HG02571 (cell line): ENCODE data around the gene GPS1.

Experiments used
- ATAC-seq: cut with Tn5 transposase; IDR thresholded peaks from one replicate; pipeline ENCODE4 v1.9.1; 2021; ENCODE audit warnings: mild to moderate bottlenecking, moderate library complexity; ENCODE audit not compliant: unreplicated experiment

GPS1 gene

DNA sequence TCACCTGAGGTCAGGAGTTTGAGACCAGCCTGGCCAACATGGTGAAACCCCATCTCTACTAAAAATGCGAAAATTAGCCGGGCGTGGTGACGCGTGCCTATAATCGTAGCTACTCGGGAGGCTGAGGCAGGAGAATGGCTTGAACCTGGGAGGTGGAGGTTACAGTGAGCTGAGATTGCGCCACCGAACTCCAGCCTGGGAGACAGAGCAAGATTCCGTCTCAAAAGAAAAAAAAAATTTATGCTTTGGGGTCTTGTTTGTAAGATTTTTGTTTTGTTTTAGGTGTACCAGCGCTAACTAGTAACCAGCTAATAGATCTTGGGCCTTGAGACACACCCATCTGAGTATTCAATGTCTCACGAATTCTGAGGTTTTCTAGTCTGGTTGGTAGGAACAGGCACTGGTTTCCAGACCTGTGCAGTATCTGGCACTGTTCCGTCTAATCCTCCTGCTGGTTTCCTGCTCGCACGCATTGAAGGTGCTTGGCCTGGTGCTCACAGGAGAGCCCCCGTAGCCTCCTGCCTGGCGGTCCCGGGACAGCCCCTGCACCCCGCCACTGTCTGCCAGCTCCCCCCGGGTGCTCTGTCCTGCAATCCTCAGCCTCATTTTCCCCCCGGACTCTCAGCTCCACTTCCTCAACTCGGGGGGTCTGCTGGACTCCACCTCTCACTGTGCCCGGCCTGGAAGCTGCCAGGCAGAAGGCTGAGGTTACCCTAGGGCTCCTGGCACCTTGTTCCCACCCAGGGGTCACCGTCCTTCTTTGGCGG, 24.5 kb downstream of the GPS1 start:
- no peak for ATAC-seq

GRCh38 chr17:82076785-82077591, 25.3 kb downstream of the GPS1 start:
- no peak for ATAC-seq

DNA sequence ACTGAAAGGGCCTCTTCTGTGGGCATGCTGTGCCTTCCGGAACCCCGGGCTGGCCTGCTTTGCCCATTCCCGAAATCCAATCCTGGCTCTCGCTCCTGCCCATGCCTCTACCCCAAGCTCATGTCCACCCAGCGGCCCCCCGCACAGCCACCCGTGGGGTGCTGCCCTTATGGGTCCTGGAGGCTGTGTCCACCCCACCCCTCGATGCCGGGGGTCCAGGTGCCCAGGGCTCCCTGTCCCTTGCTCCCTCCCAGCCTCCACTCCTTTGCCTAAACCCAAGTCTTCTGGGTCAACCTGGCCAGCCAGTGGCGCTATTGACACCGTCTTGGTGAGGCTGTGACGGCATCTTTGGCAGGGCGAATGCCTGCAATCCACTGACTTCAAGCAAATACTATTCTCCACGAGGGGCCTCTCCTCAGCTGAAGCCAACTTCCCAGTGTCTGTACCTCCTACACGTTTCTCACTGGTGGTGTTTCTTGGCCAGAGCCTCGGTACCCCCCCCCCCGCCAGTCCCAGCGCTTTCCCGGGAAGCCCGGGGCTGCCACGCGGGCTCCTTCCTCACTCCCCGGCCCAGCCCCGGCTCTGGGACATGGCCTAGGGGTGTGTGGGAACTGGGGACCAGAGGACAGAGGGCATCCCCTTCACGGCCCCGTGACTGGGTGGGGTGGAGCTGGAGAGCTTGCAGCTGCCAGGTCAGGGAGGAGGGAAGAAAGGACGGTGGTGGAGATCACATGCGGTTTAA, 26.1 kb downstream of the GPS1 start:
- no peak for ATAC-seq

DNA sequence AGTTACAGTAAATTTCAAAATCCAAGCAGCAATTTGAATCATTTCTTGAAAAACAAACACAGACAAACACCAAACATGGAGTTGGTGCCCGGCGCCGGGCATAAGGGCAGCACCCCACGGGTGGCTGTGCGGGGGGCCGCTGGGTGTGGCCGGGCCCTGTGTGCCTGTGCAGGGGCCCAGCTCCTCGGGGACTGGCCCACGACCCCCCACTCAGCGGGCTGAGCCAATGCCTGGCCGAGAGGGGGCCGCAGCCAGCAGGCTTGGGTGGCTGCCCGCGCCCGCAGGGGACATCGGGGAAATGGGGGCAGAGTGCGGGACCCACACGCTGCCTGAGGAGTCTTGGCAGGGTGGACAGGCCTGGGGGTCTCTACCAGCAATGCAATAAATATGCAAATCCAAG, 26.7 kb downstream of the GPS1 start:
- ATAC-seq, result no peak

DNA sequence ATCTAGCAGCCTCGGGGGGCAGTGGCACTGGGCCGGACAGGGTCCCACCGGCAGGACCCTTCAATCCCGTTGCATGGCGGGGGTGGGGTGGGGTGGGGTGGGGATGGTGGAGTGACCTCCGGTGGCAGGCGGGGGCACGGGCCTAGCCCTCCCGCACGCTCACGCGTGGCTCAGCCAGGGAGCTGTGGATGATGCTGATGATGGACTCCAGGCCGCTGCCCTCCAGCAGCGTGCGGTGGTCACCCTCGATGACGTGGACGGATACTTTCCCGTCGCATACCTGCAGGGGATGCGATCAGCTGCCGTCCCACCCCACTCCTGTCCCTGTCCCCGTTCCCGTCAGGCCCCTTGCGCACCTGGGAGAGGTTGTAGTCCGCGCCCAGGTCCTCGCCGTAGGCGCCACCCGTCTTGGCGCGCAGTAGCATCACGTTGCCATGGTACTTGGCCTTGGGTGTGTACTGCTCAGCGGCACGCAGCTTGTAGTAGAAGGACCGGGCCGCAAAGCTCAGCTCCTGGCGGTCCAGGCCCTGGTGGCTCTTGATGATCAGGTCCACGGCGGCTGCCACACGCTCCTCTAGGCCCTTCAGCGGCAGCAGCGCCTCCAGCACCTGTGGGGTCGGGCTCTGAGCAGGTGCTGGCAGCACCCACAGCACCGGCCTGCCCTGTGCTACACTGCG, 27.4 kb downstream of the GPS1 start:
- no peak for ATAC-seq

GRCh38 chr17:82080048-82080788, 28.5 kb downstream of the GPS1 start:
- ATAC-seq, result no peak

DNA sequence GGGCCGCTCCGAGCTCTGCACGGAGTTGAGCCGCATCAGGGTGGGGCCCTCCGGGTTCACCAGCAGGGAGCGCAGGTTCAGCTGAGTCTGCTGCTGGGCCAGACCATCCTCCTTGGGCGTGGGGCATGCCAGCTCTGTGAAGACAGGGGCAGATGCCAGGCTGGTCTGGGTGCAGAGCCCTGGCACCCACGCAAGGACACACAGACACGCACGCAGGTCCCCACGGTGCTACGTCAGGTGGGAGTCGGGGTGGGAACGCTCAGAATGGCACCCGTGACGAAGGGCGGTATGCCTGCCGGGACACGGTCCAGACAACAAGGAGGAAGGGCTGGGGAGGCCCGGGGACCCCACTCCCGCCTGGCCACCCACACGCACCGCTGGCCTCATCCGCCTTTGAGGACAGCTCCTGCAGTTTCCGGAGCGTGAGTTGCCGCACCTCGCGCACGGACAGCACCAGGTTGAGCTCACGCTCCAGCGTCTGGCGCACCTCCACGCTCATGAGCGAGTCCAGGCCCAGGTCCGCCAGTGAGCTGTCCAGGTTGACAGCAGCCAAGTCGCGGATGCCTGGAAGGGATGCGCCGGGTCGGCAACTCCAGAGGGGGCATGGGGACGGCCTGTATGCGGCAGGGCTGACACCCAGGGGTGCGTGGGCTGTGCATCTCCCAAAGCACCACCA, 29.2 kb downstream of the GPS1 start:
- no peak for ATAC-seq

DNA sequence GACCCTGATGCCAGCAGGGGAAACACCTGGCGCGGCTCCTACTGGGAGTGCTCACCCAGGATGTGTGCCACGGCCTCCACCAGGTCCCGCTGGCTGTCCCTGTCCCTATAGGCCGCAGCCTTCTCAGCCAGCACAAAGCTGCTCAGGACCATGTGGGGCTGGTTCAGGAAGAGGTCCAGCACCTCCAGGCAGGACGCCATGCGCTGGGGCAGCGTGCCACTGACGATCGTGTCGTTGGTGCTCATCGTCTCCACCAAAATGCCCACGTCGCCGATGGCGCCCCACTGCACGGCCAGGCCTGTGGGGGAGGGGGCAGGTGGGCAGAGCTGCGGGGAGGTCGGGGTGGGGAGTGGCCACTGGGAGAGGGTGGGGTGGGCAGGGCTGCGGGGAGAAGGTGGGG, 29.8 kb downstream of the GPS1 start:
- ATAC-seq, result no peak

DNA sequence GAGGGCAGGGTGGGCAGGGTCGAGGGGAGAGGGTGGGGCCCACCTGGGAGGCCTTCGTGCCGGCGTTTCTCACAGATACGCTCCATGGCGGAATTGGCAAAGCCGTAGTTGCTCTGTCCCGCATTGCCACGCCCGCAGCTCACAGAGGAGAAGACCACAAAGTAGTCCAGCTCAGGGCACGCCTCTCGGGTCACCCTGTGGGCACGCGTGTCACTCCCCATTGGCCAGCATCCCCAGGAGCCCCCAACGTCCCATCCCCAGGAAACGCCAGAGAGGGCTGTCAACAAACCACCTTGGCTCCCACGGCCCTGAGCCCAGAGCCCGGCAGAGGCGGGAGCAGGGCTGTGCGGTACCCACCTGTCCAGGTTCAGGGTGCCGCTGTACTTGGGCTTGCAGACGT, 30.3 kb downstream of the GPS1 start:
- ATAC-seq, result no peak

GRCh38 chr17:82082456-82082855, 30.8 kb downstream of the GPS1 start:
- no peak for ATAC-seq

GRCh38 chr17:82083009-82083408, 31.3 kb downstream of the GPS1 start:
- no peak for ATAC-seq

- no peak for ATAC-seq
Measured at GRCh38 chr17:82083533-82084359, 32.0 kb downstream of the GPS1 start.

- ATAC-seq, result no peak
Measured at GRCh38 chr17:82084373-82085030, 32.8 kb downstream of the GPS1 start.

GRCh38 chr17:82085031-82085861, 33.5 kb downstream of the GPS1 start:
- ATAC-seq, result no peak

DNA sequence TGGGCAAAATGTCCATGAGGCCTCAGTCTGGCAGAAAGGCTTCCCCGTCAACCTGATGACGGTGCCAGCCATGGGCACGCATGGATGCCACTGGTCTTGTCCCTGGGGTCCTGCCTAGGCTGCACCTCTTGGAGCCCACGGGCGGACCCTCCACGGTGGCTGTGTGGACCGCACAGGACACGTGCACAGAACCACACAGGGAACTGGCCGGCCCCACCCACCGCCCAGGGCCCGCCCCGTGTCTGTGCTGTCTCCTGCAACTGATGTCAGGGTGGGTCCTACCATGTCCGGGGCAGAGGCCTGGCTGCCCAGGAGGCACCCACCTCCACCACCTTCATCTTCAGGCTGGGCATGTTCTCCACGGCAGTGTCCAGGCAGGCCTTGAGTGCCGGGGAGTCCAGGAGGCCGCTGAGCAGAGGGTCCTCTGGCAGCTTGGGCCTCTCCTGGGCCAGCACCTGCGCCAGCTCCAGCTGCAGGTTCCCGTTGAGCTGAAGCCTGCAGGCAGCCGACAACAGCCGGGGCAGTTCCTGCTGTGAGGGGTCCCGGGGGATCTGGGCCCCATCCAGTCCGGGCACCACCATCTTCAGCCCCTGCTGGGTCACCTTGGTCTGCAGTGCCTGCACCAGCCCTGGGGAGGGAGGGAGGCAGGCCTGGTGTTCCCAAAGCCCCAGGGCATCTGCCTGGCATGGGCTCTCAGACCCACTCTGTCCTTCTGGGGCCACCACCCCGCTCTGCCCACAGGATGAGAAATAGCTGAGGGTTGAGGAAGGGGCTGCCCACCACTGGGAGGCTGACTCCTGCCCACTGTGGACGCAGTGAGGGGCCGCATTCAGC, 34.5 kb downstream of the GPS1 start:
- ATAC-seq, result no peak
